Body of pancreas (tissue), 4 donors: ENCODE data around the gene SCYGR4.

ENCODE experiments used
- POLR2A ChIP-seq, 3 donors: fragments of 450-650 bp; IDR thresholded peaks; one replicate each; pipeline ENCODE4 v1.6.1; 2016; ENCODE audit warnings: antibody characterized with exemption in 3 of 3, mild to moderate bottlenecking in 2 of 3
- TF ChIP-seq, protein P1 (sequence below), 7 experiments: fragments of 450-650 bp in 4 of 7; fragments of 200-600 bp in 3 of 7; sonication (generic) in 3 of 7; IDR thresholded peaks; one replicate each; pipeline ENCODE4 v1.5.1; 2016 to 2019; ENCODE audit warnings: antibody characterized with exemption in 7 of 7

DNA sequence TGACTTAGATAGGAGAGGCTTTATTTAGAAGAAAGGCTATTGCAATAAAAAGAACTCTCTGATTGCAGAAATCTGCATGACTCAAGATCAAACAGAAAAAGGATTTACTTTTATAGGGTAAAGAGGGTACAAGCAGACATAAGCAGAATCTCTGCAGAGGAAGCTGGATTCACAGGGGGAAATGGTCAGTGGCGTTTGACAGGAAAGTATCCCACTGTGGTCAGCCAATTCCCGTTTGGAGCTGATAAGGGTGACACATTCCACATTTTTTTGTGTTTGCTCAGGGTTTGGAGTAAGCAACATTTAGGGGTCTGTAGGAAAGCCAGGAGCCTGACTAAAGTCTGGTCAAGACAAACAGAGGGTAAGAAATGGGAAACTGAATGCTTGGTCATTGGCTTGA is 25.4 kb downstream of the SCYGR4 start:
- TF ChIP-seq, protein P1, sequence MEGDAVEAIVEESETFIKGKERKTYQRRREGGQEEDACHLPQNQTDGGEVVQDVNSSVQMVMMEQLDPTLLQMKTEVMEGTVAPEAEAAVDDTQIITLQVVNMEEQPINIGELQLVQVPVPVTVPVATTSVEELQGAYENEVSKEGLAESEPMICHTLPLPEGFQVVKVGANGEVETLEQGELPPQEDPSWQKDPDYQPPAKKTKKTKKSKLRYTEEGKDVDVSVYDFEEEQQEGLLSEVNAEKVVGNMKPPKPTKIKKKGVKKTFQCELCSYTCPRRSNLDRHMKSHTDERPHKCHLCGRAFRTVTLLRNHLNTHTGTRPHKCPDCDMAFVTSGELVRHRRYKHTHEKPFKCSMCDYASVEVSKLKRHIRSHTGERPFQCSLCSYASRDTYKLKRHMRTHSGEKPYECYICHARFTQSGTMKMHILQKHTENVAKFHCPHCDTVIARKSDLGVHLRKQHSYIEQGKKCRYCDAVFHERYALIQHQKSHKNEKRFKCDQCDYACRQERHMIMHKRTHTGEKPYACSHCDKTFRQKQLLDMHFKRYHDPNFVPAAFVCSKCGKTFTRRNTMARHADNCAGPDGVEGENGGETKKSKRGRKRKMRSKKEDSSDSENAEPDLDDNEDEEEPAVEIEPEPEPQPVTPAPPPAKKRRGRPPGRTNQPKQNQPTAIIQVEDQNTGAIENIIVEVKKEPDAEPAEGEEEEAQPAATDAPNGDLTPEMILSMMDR (IDR thresholded peaks at IDR 0.05) = no peak
- no peak for TF ChIP-seq POLR2A (IDR thresholded peaks at IDR 0.05)
